Aorta (tissue), 5 donors: ENCODE results near the gene NLRP4. TPM values are rescaled to one million over a fixed set of nuclear protein-coding genes. Genes with fewer than 3 reads are reported as not detected.

Experiments used
- ATAC-seq: fragments of 200-7000 bp; cut with Tn5 transposase; one replicate; pipeline ENCODE4 v1.9.1; 2022; ENCODE audit warnings: moderate library complexity; ENCODE audit not compliant: low FRiP score
- DNase-seq, 2 donors: peaks; one replicate each; pipeline ENCODE4 v3.0.0-alpha.2; 2020
- H3K27ac ChIP-seq, 2 donors: one replicate each; pipeline ENCODE4 v1.5.1; 2013; ENCODE audit warnings: low read length in 2 of 2, mild to moderate bottlenecking in 2 of 2, moderate library complexity in 2 of 2, control low read depth in 1 of 2, inconsistent platforms in 1 of 2, low read depth in 1 of 2
- H3K27me3 ChIP-seq, 2 donors: one replicate each; pipeline ENCODE4 v1.6.1; 2013; ENCODE audit warnings: control low read depth in 1 of 2, low read length in 1 of 2, mild to moderate bottlenecking in 1 of 2, moderate library complexity in 1 of 2; ENCODE audit not compliant: insufficient read depth in 2 of 2, control insufficient read depth in 1 of 2
- H3K36me3 ChIP-seq, 2 donors: one replicate each; pipeline ENCODE4 v1.6.1; 2013; ENCODE audit warnings: control low read depth in 1 of 2, low read length in 1 of 2, mild to moderate bottlenecking in 1 of 2; ENCODE audit not compliant: insufficient read depth in 2 of 2, control insufficient read depth in 1 of 2
- H3K4me1 ChIP-seq, 2 donors: one replicate each; pipeline ENCODE4 v1.6.1; 2013; ENCODE audit warnings: low read length in 2 of 2, control low read depth in 1 of 2, mild to moderate bottlenecking in 1 of 2, moderate library complexity in 1 of 2; ENCODE audit not compliant: insufficient read depth in 2 of 2, control insufficient read depth in 1 of 2
- H3K4me3 ChIP-seq, 2 donors: one replicate each; pipeline ENCODE4 v1.5.1; 2013; ENCODE audit warnings: low read length in 2 of 2, control low read depth in 1 of 2, mild to moderate bottlenecking in 1 of 2
- H3K9me3 ChIP-seq: one replicate; pipeline ENCODE4 v1.6.1; 2013; ENCODE audit warnings: mild to moderate bottlenecking, low read length; ENCODE audit not compliant: control insufficient read depth
- WGBS, 2 donors: extraction: QIAGEN DNeasy Blood & Tissue Kit; methylation state at CpG; one replicate each; pipeline ENCODE4 v1.1.7; 2013; 5-methylcytosine and 5-hydroxymethylcytosine counted together
- intact Hi-C, 2 donors: fragments of 100-400 bp; cut with DNase I; formaldehyde crosslinking; loops; one replicate each; pipeline versions ENCODE4 v1.14.2 to v1.15.0; 2022
- polyA plus RNA-seq, 2 donors: library from polyadenylated mRNA; stranded (reverse); fragments of 200-250 nt; gene quantifications; one replicate each; pipeline ENCODE4 v1.2.3, GENCODE V29; 2013
- total RNA-seq, 2 donors: library from RNA; stranded (reverse); fragmentation: NEBNext Ultra II Directional; extraction: Animal tissue kit (Norgen Biotek cat#: 25700); gene quantifications; one replicate each; pipeline ENCODE4 v1.2.1, GENCODE V29; 2021
- donor health status: healthy with polysubstance abuse.
- donor health status: Bipolar disorder and iron deficiency.
- donor health status: DM: no; HTN: no; CAD: no.
- donor health status: DM: no; HTN: no; CAD: no.
- donor health status: DM: yes; HTN: yes; CAD: no.

NLRP4 gene
- total and polyA plus RNA-seq, 4 donors, result not detected

- H3K9me3 ChIP-seq, result peaks cover 1% of the 10 kb centered on the region
- DNase-seq (no peak), ATAC-seq (no peak)
- H3K27ac ChIP-seq, result no peak overlapping the region
- H3K27me3 ChIP-seq, result no peaks in the 10 kb centered on the region
- 72% methylated on average over 14 of the region's 14 CpGs for WGBS, 2 donors
- no peaks in the 10 kb centered on the region for H3K4me1 ChIP-seq
- H3K4me3 ChIP-seq, result no peak overlapping the region
- H3K36me3 ChIP-seq, result no peaks in the 10 kb centered on the region
- intact Hi-C loops, result no loop called here
These were observed 94.7 kb downstream of the NLRP4 start for GRCh38 chr19:55930996-55931515.

Other genes with a start within 250 kb of the NLRP4 start
- 10 to 100 TPM; 12.7 to 13.2 TPM for gene FIZ1, start 237.0 kb upstream of the NLRP4 start, total RNA-seq
- gene FIZ1, start 237.0 kb upstream of the NLRP4 start, polyA plus RNA-seq, result 10 to 100 TPM in 1 of 2 donors, 1 to 10 TPM in 1; 2.8 to 12.6 TPM
- gene ZNF524, start 236.3 kb upstream of the NLRP4 start, total RNA-seq, result 10 to 100 TPM; 13.2 to 17.3 TPM
- 10 to 100 TPM; 13.4 to 38.8 TPM for gene ZNF524, start 236.3 kb upstream of the NLRP4 start, polyA plus RNA-seq
- 10 to 100 TPM; 13.4 to 16.4 TPM for gene ZNF865, start 230.9 kb upstream of the NLRP4 start, total RNA-seq
- 1 to 10 TPM; 1.1 to 5.7 TPM for gene ZNF865, start 230.9 kb upstream of the NLRP4 start, polyA plus RNA-seq
- 1 to 10 TPM; 5.1 to 5.3 TPM for gene ZNF784, start 212.0 kb upstream of the NLRP4 start, total RNA-seq
- 10 to 100 TPM in 1 of 2 donors, 1 to 10 TPM in 1; 4.8 to 27.2 TPM for gene ZNF784, start 212.0 kb upstream of the NLRP4 start, polyA plus RNA-seq
- gene ZNF580, start 195.5 kb upstream of the NLRP4 start, total RNA-seq, result 10 to 100 TPM; 42.9 to 43.7 TPM
- gene ZNF580, start 195.5 kb upstream of the NLRP4 start, polyA plus RNA-seq, result 10 to 100 TPM; 13.3 to 79.6 TPM
- gene ZNF581, start 192.9 kb upstream of the NLRP4 start, total RNA-seq, result 10 to 100 TPM; 11.0 to 19.4 TPM
- gene ZNF581, start 192.9 kb upstream of the NLRP4 start, polyA plus RNA-seq, result 10 to 100 TPM; 15.8 to 23.8 TPM
- 10 to 100 TPM in 1 of 2 donors, 1 to 10 TPM in 1; 7.2 to 11.0 TPM for gene CCDC106, start 188.3 kb upstream of the NLRP4 start, total RNA-seq
- 10 to 100 TPM; 10.0 to 19.0 TPM for gene CCDC106, start 188.3 kb upstream of the NLRP4 start, polyA plus RNA-seq
- gene U2AF2, start 181.5 kb upstream of the NLRP4 start, total RNA-seq, result 100 to 1,000 TPM; 113 to 129 TPM
- 10 to 100 TPM; 40.6 to 66.3 TPM for gene U2AF2, start 181.5 kb upstream of the NLRP4 start, polyA plus RNA-seq
- gene EPN1, start 161.3 kb upstream of the NLRP4 start, total RNA-seq, result 10 to 100 TPM; 74.7 to 87.8 TPM
- 10 to 100 TPM; 66.8 to 68.5 TPM for gene EPN1, start 161.3 kb upstream of the NLRP4 start, polyA plus RNA-seq
- not detected for gene NLRP9, start 98.1 kb upstream of the NLRP4 start, total RNA-seq
- not detected for gene NLRP9, start 98.1 kb upstream of the NLRP4 start, polyA plus RNA-seq
- gene RFPL4A, start 77.4 kb upstream of the NLRP4 start, total RNA-seq, result not detected
- not detected for gene RFPL4A, start 77.4 kb upstream of the NLRP4 start, polyA plus RNA-seq
- gene RFPL4AL1, start 67.4 kb upstream of the NLRP4 start, total RNA-seq, result not detected
- gene RFPL4AL1, start 67.4 kb upstream of the NLRP4 start, polyA plus RNA-seq, result not detected
- gene NLRP11, start 4.5 kb upstream of the NLRP4 start, total RNA-seq, result not detected
- not detected for gene NLRP11, start 4.5 kb upstream of the NLRP4 start, polyA plus RNA-seq
- not detected for gene NLRP13, start 95.8 kb downstream of the NLRP4 start, total RNA-seq
- not detected for gene NLRP13, start 95.8 kb downstream of the NLRP4 start, polyA plus RNA-seq
- gene NLRP8, start 111.3 kb downstream of the NLRP4 start, total RNA-seq, result not detected
- not detected for gene NLRP8, start 111.3 kb downstream of the NLRP4 start, polyA plus RNA-seq
- not detected for gene NLRP5, start 150.2 kb downstream of the NLRP4 start, total RNA-seq
- gene NLRP5, start 150.2 kb downstream of the NLRP4 start, polyA plus RNA-seq, result not detected